H1 (cell line): ENCODE measurements around the gene SAG. TPM values are rescaled to one million over a fixed set of nuclear protein-coding genes. Genes with fewer than 3 reads are reported as not detected.

Experiments used
- CTCF ChIA-PET: fragments of 300-600 bp; sonication (Branson Sonifier 250); formaldehyde crosslinking; loops from one replicate; lab custom pipeline; 2021; ENCODE audit not compliant: partially characterized antibody; lab: Charles Lee
- POLR2A ChIA-PET: fragments of 300-600 bp; sonication (Branson Sonifier 250); formaldehyde crosslinking; loops from one replicate; lab custom pipeline; 2021; ENCODE audit warnings: inconsistent platforms; ENCODE audit not compliant: partially characterized antibody; lab: Charles Lee
- DNase-seq, 2 experiments: peaks; one replicate each; pipeline versions ENCODE4 v3.0.0 to v3.0.0-alpha.2; 2010 to 2022; ENCODE audit warnings: low spot score in 2 of 2, low read depth in 1 of 2, mixed read lengths in 1 of 2
- FAIRE-seq: peaks from 2 replicates; lab custom pipeline; 2011; peaks lifted over from hg19 to GRCh38; lab: Jason Lieb, UNC
- H2AFZ ChIP-seq: 2 replicates; pipeline ENCODE4 v1.8.1; 2012; ENCODE audit warnings: low read length, inconsistent platforms
- H2AK5ac ChIP-seq: 2 replicates; pipeline ENCODE4 v1.6.1; 2013; ENCODE audit warnings: low read depth, low read length
- H2BK120ac ChIP-seq: replicated peaks from 2 replicates; pipeline ENCODE3; 2013; ENCODE audit warnings: low read depth, low read length, inconsistent platforms
- H2BK12ac ChIP-seq: 2 replicates; pipeline ENCODE4 v1.6.1; 2013; ENCODE audit warnings: low read depth, low read length
- H2BK15ac ChIP-seq: 2 replicates; pipeline ENCODE4 v1.6.1; 2013; ENCODE audit warnings: low read length
- H2BK20ac ChIP-seq: 2 replicates; pipeline ENCODE4 v1.6.1; 2013; ENCODE audit warnings: low read length
- H2BK5ac ChIP-seq: 2 replicates; pipeline ENCODE4 v1.6.1; 2013; ENCODE audit warnings: low read depth, low read length
- H3K14ac ChIP-seq: 2 replicates; pipeline ENCODE4 v1.6.1; 2013; ENCODE audit warnings: inconsistent platforms; ENCODE audit not compliant: insufficient read length
- H3K18ac ChIP-seq: 2 replicates; pipeline ENCODE4 v1.6.1; 2013; ENCODE audit warnings: low read length; ENCODE audit errors: extremely low read depth
- H3K23ac ChIP-seq: 2 replicates; pipeline ENCODE4 v1.6.1; 2013; ENCODE audit warnings: inconsistent platforms; ENCODE audit not compliant: insufficient read length
- H3K23me2 ChIP-seq: 2 replicates; pipeline ENCODE4 v1.6.1; 2013; ENCODE audit warnings: low read depth, low read length
- H3K27ac ChIP-seq: 2 replicates; pipeline ENCODE4 v1.6.1; 2011; ENCODE audit warnings: low read depth, low read length, inconsistent platforms
- H3K27me3 ChIP-seq, 4 experiments: replicated peaks in 1 of 4; 1 replicate in 1 of 4; 2 replicates in 3 of 4; pipeline versions ENCODE4 v1.6.1 to v1.8.1; 2011 to 2013; ENCODE audit warnings: low read length in 3 of 4, mild to moderate bottlenecking in 3 of 4, inconsistent platforms in 2 of 4, mixed read lengths in 2 of 4, moderate library complexity in 1 of 4; ENCODE audit not compliant: control insufficient read depth in 3 of 4, insufficient read depth in 3 of 4; ENCODE audit errors: extremely low read depth in 1 of 4
- H3K36me3 ChIP-seq, 4 experiments: 2 replicates each; pipeline versions ENCODE4 v1.6.1 to v1.8.1; 2011 to 2013; ENCODE audit warnings: mild to moderate bottlenecking in 4 of 4, low read length in 3 of 4, moderate library complexity in 2 of 4, control low read depth in 1 of 4, inconsistent platforms in 1 of 4; ENCODE audit not compliant: insufficient read depth in 4 of 4, control insufficient read depth in 2 of 4
- H3K4ac ChIP-seq: replicated peaks from 2 replicates; pipeline ENCODE3; 2013; ENCODE audit warnings: low read length, low read depth, mixed read lengths, inconsistent platforms; ENCODE audit not compliant: insufficient read length
- H3K4me1 ChIP-seq, 4 experiments: replicated peaks in 1 of 4; 1 replicate in 1 of 4; 2 replicates in 3 of 4; pipeline versions ENCODE4 v1.6.1 to v1.8.1; 2011 to 2013; ENCODE audit warnings: low read length in 3 of 4, inconsistent platforms in 2 of 4, mixed read lengths in 1 of 4; ENCODE audit not compliant: insufficient read depth in 4 of 4, control insufficient read depth in 3 of 4
- H3K4me2 ChIP-seq, 2 experiments: 2 replicates each; pipeline versions ENCODE4 v1.6.1 to v1.8.1; 2011 to 2013; ENCODE audit warnings: low read depth in 2 of 2, low read length in 2 of 2, control low read depth in 1 of 2, inconsistent platforms in 1 of 2, mild to moderate bottlenecking in 1 of 2; ENCODE audit not compliant: insufficient read depth in 1 of 2
- H3K4me3 ChIP-seq, 4 experiments: fragments of 200-600, 300-600 bp in 1 of 4; sonication (generic), shearing (Covaris generic), sonication (Bioruptor Twin) in 1 of 4; 2 replicates each; pipeline versions ENCODE4 v1.5.1 to v1.8.1; 2011 to 2016; ENCODE audit warnings: low read length in 4 of 4, low read depth in 3 of 4, control low read depth in 2 of 4, inconsistent platforms in 2 of 4, mild to moderate bottlenecking in 2 of 4, mixed read lengths in 1 of 4, moderate library complexity in 1 of 4; ENCODE audit not compliant: insufficient read depth in 2 of 4; ENCODE audit errors: extremely low read depth in 1 of 4
- H3K56ac ChIP-seq: replicated peaks from 2 replicates; pipeline ENCODE3; 2013; ENCODE audit warnings: low read depth, mild to moderate bottlenecking, mixed read lengths, low read length, inconsistent platforms; ENCODE audit not compliant: insufficient read length
- H3K79me1 ChIP-seq: 2 replicates; pipeline ENCODE4 v1.6.1; 2013; ENCODE audit warnings: low read depth, low read length, control low read depth
- H3K79me2 ChIP-seq, 2 experiments: 2 replicates each; pipeline versions ENCODE4 v1.6.1 to v1.8.1; 2012 to 2013; ENCODE audit warnings: low read length in 2 of 2, mild to moderate bottlenecking in 2 of 2, inconsistent platforms in 1 of 2; ENCODE audit not compliant: insufficient read depth in 2 of 2, control insufficient read depth in 1 of 2
- H3K9ac ChIP-seq, 4 experiments: replicated peaks in 1 of 4; 1 replicate in 1 of 4; 2 replicates in 3 of 4; pipeline versions ENCODE4 v1.6.1 to v1.8.1; 2011 to 2013; ENCODE audit warnings: low read depth in 3 of 4, low read length in 3 of 4, control low read depth in 2 of 4, mild to moderate bottlenecking in 2 of 4, moderate library complexity in 2 of 4, inconsistent platforms in 1 of 4; ENCODE audit errors: extremely low read depth in 1 of 4
- H3K9me3 ChIP-seq, 2 experiments: 2 replicates each; pipeline versions ENCODE4 v1.6.1 to v1.8.1; 2012 to 2013; ENCODE audit warnings: mild to moderate bottlenecking in 2 of 2, moderate library complexity in 2 of 2, control low read depth in 1 of 2, inconsistent platforms in 1 of 2, low read depth in 1 of 2, low read length in 1 of 2, mixed read lengths in 1 of 2; ENCODE audit not compliant: insufficient read depth in 2 of 2
- H4K20me1 ChIP-seq, 2 experiments: replicated peaks in 1 of 2; 2 replicates each; pipeline versions ENCODE3 to v1.8.1; 2011 to 2013; ENCODE audit warnings: inconsistent platforms in 2 of 2, low read length in 2 of 2, mild to moderate bottlenecking in 1 of 2; ENCODE audit not compliant: insufficient read depth in 2 of 2, control insufficient read depth in 1 of 2
- H4K5ac ChIP-seq: 2 replicates; pipeline ENCODE4 v1.6.1; 2013; ENCODE audit warnings: low read length, low read depth, mixed read lengths, inconsistent platforms; ENCODE audit not compliant: insufficient read length
- H4K8ac ChIP-seq: 2 replicates; pipeline ENCODE4 v1.8.0; 2013; ENCODE audit warnings: mild to moderate bottlenecking, moderate library complexity, low read length, inconsistent platforms; ENCODE audit not compliant: insufficient read depth; ENCODE audit errors: extremely low read depth
- H4K91ac ChIP-seq: replicated peaks from 2 replicates; pipeline ENCODE3; 2013; ENCODE audit warnings: low read length, mixed read lengths, inconsistent platforms; ENCODE audit not compliant: insufficient read length
- CREB1 ChIP-seq: IDR thresholded peaks from 2 replicates; pipeline ENCODE4 v1.6.1; 2012; ENCODE audit warnings: inconsistent platforms
- CTCF ChIP-seq, 3 experiments: IDR thresholded peaks; 1 replicate in 2 of 3; 2 replicates in 1 of 3; pipeline versions ENCODE4 v1.5.1 to v1.6.1; 2011; ENCODE audit warnings: low read length in 3 of 3, mild to moderate bottlenecking in 3 of 3, inconsistent platforms in 2 of 3, low read depth in 1 of 3, moderate library complexity in 1 of 3; ENCODE audit not compliant: insufficient read depth in 1 of 3; ENCODE audit errors: control extremely low read depth in 1 of 3
- E2F6 ChIP-seq: IDR thresholded peaks from 2 replicates; pipeline ENCODE4 v1.6.1; 2012; ENCODE audit warnings: inconsistent platforms
- GABPA ChIP-seq: IDR thresholded peaks from 2 replicates; pipeline ENCODE4 v1.6.1; 2011; ENCODE audit warnings: mild to moderate bottlenecking, low read length, moderate library complexity, borderline replicate concordance; ENCODE audit not compliant: insufficient read depth
- KDM5A ChIP-seq: fragments of 200-600 bp; IDR thresholded peaks from 2 replicates; pipeline ENCODE4 v1.7.1; 2012; ENCODE audit warnings: mild to moderate bottlenecking, low read length, inconsistent platforms, mixed read lengths
- NRF1 ChIP-seq: IDR thresholded peaks from 2 replicates; pipeline ENCODE4 v1.6.1; 2011; ENCODE audit warnings: mild to moderate bottlenecking, low read depth, low read length, improper control_type of control experiment
- POLR2A ChIP-seq, 2 experiments: IDR thresholded peaks; 1 replicate in 1 of 2; 2 replicates in 1 of 2; pipeline ENCODE4 v1.6.1; 2011; ENCODE audit warnings: low read depth in 2 of 2, low read length in 2 of 2, mild to moderate bottlenecking in 2 of 2; ENCODE audit errors: control extremely low read depth in 1 of 2
- RAD21 ChIP-seq, 2 experiments: IDR thresholded peaks in 1 of 2; conservative IDR thresholded peaks in 1 of 2; 2 replicates each; pipeline ENCODE4 v1.6.1; 2011; ENCODE audit warnings: low read depth in 2 of 2, low read length in 2 of 2, improper control_type of control experiment in 1 of 2, inconsistent platforms in 1 of 2, mild to moderate bottlenecking in 1 of 2, moderate library complexity in 1 of 2
- YY1 ChIP-seq: IDR thresholded peaks from 2 replicates; pipeline ENCODE4 v1.6.1; 2011; ENCODE audit warnings: low read depth, mild to moderate bottlenecking, low read length
- WGBS, 2 experiments: shearing (Covaris generic) in 1 of 2; methylation state at CpG; one replicate each; pipeline versions ENCODE4 v1.1.6 to v1.1.7; 2013 to 2015; ENCODE audit warnings: low lambda C conversion rate in 2 of 2, mixed read lengths in 2 of 2, inconsistent platforms in 1 of 2, low coverage in 1 of 2, missing lambda C conversion rate in 1 of 2; ENCODE audit not compliant: insufficient replicate concordance in 2 of 2, insufficient coverage in 1 of 2, insufficient read length in 1 of 2; ENCODE audit errors: extremely low coverage in 1 of 2, missing lambda C conversion rate in 1 of 2; 5-methylcytosine and 5-hydroxymethylcytosine counted together
- polyA plus RNA-seq, 7 experiments: library from polyadenylated mRNA; depleted of rRNA in 3 of 7; stranded (reverse) in 5 of 7; unstranded in 2 of 7; fragments of >200 nt in 5 of 7; fragments of 200-250 nt in 2 of 7; gene quantifications; 1 replicate in 5 of 7; 2 replicates in 1 of 7; 4 replicates in 1 of 7; pipeline versions ENCODE4 v1.2.1 to v1.2.3, GENCODE V29; 2011 to 2013; ENCODE audit warnings: missing spikeins in 2 of 7, mixed read lengths in 2 of 7
- total RNA-seq: library from RNA; stranded (reverse); fragmentation: NEBNext Ultra II Directional; extraction: Animal tissue kit (Norgen Biotek cat#: 25700); gene quantifications from 2 replicates; pipeline ENCODE4 v1.2.1, GENCODE V29; 2021

The SAG gene
- total and polyA plus RNA-seq, 2 of the 8 experiments (the other 6 are each of a cell fraction or from before 2014, with no cell fraction given), result not detected

- CTCF ChIA-PET, result interaction anchor here (0.6 to 1.2 kb wide), 3 partner anchors 10 to 901 kb away, joined by 3 to 4 read pairs (median 4); no protein-coding TSS in a partner anchor
- H3K27ac ChIP-seq, result no peak overlapping the region
- POLR2A ChIA-PET, result no interaction called here
These were observed 5.3 kb downstream of the SAG start for GRCh38 chr2:233312874-233313273.

More at GRCh38 chr2:233312874-233313273, 5.3 kb downstream of the SAG start:
- no peak overlapping the region for H3K18ac ChIP-seq
- no peaks in the 10 kb centered on the region for H3K27me3 ChIP-seq
- H3K9me3 ChIP-seq, result no peaks in the 10 kb centered on the region
- no peaks in the 10 kb centered on the region for H3K79me2 ChIP-seq
- no peak overlapping the region for H3K4ac ChIP-seq
- FAIRE-seq, result no peak
- no peak overlapping the region for H3K9ac ChIP-seq
- H3K56ac ChIP-seq, result no peak overlapping the region
- H2BK15ac ChIP-seq, result no peak overlapping the region
- H2AFZ ChIP-seq, result no peak overlapping the region
- WGBS, 2 experiments, result 90% methylated on average over 8 of the region's 8 CpGs; no CpG with 5 or more reads in 1 of the 2 experiments
- H4K91ac ChIP-seq, result no peak overlapping the region
- no peak for TF ChIP-seq CTCF (IDR thresholded peaks at IDR 0.05; ENCODE audit: control extremely low read depth in 1 of 3, insufficient read depth in 1 of 3, low read depth in 1 of 3, low read length in 3 of 3)
- no peak for TF ChIP-seq CREB1
- TF ChIP-seq KDM5A, result no peak
- no peak for TF ChIP-seq YY1
- no peak for TF ChIP-seq POLR2A (IDR thresholded peaks at IDR 0.05; ENCODE audit: control extremely low read depth in 1 of 2, low read depth in 2 of 2, low read length in 2 of 2)
- no peak for TF ChIP-seq E2F6
- TF ChIP-seq NRF1, result no peak
- TF ChIP-seq RAD21 (IDR thresholded peaks at IDR 0.05 in 1 of 2, conservative IDR thresholded peaks at IDR 0.05 in 1 of 2; ENCODE audit: low read depth in 2 of 2, low read length in 2 of 2), result no peak
- TF ChIP-seq GABPA, result no peak
- TF ChIP-seq, all 59 proteins: peak for 0
- Histone ChIP-seq H2BK12ac (no peak overlapping the region), H4K5ac (no peak overlapping the region), H4K8ac (no peak overlapping the region; the same call in 1 of the 2 replicates), H3K79me1 (no peaks in the 10 kb centered on the region), H3K36me3 (no peaks in the 10 kb centered on the region), H2BK120ac (no peak overlapping the region), H2BK5ac (no peak overlapping the region), H3K23me2 (no peaks in the 10 kb centered on the region), H3K4me2 (no peak overlapping the region), H2BK20ac (no peak overlapping the region), H3K4me3 (no peak overlapping the region), H4K20me1 (no peaks in the 10 kb centered on the region), H3K14ac (no peak overlapping the region), H3K4me1 (no peaks in the 10 kb centered on the region), H2AK5ac (no peak overlapping the region), H3K23ac (no peak overlapping the region)
- no peak for DNase-seq
